ENCODE data around the gene EYS. TPM values are rescaled to one million over a fixed set of nuclear protein-coding genes. Genes with fewer than 3 reads are reported as not detected.
A peak's percentile ranks its signal among the peaks of the same experiment; 100 is the strongest.

The EYS gene
- total and polyA plus RNA-seq, 2 of the 13 experiments (the other 11 are each of a cell fraction or from before 2014, with no cell fraction given): 0.04 to 0.07 TPM

GRCh38 chr6:64301307-64302236 lies 1405.5 kb downstream of the EYS start (continued):
- 0 out of 2 replicates have a peak, but pooled peaks have one; percentile 23 for TF ChIP-seq CBX5 (CRISPR knock-in tag; IDR thresholded peaks at IDR 0.05; ENCODE audit: borderline replicate concordance)
- TF ChIP-seq HMG20B (CRISPR knock-in tag; conservative IDR thresholded peaks at IDR 0.05): peak; percentile 96
- TF ChIP-seq MXI1 (IDR thresholded peaks at IDR 0.05; ENCODE audit: borderline replicate concordance, low read depth, low read length): no peak
- peak; percentile 95 for TF ChIP-seq SIX1 (CRISPR knock-in tag; IDR thresholded peaks at IDR 0.05; ENCODE audit: borderline replicate concordance)
- no peak for TF ChIP-seq ZNF572 (CRISPR knock-in tag; IDR thresholded peaks at IDR 0.05)
- TF ChIP-seq TCF7L2 (IDR thresholded peaks at IDR 0.05; ENCODE audit: low read depth, low read length): peak; percentile 79
- TF ChIP-seq PPARG (CRISPR knock-in tag; conservative IDR thresholded peaks at IDR 0.05): 0 out of 2 replicates have a peak, but pooled peaks have one; percentile 37
- peak; percentile 79; the same call in 1 of the 2 replicates for TF ChIP-seq NFKBIZ (CRISPR knock-in tag; IDR thresholded peaks at IDR 0.05)
- TF ChIP-seq ZFP91 (CRISPR knock-in tag; IDR thresholded peaks at IDR 0.05; ENCODE audit: borderline replicate concordance): no peak
- TF ChIP-seq HDAC1 (CRISPR knock-in tag; IDR thresholded peaks at IDR 0.05): peak; percentile 61; the same call in 1 of the 2 replicates
- TF ChIP-seq HNF1A (IDR thresholded peaks at IDR 0.05; ENCODE audit: low read depth): peak; percentile 64
- peak; percentile 78 for TF ChIP-seq HNF1A (CRISPR knock-in tag; IDR thresholded peaks at IDR 0.05; ENCODE audit: borderline replicate concordance)
- no peak for TF ChIP-seq ZNF746 (CRISPR knock-in tag; IDR thresholded peaks at IDR 0.05)
- 0 out of 2 replicates have a peak, but pooled peaks have one; percentile 39 for TF ChIP-seq ZNF614 (CRISPR knock-in tag; IDR thresholded peaks at IDR 0.05; ENCODE audit: borderline replicate concordance)
- peak; percentile 36; the same call in 1 of the 2 replicates for TF ChIP-seq ARID3A (IDR thresholded peaks at IDR 0.05; ENCODE audit: low read depth, low read length)
- peak; percentile 63; the same call in 1 of the 2 replicates for TF ChIP-seq HNF1B (CRISPR knock-in tag; IDR thresholded peaks at IDR 0.05)
- peak; percentile 55; the same call in 1 of the 2 replicates for TF ChIP-seq CEBPG (CRISPR knock-in tag; IDR thresholded peaks at IDR 0.05)
- TF ChIP-seq ISL2 (CRISPR knock-in tag; IDR thresholded peaks at IDR 0.05): peak; percentile 99
- TF ChIP-seq KLF6 (CRISPR knock-in tag; IDR thresholded peaks at IDR 0.05): peak; percentile 91
- TF ChIP-seq TBX3 (IDR thresholded peaks at IDR 0.05; ENCODE audit: borderline replicate concordance): peak; percentile 92

Data from HepG2 (cell line).